Mesendoderm (in vitro differentiated cells): ENCODE data around the gene PSORS1C1.

Source experiments
- DNase-seq: peaks from one replicate; pipeline ENCODE4 v3.0.0; 2013
- H2AK5ac ChIP-seq: 2 replicates; pipeline ENCODE4 v1.6.1; 2013; ENCODE audit warnings: low read length, inconsistent platforms
- H2BK120ac ChIP-seq: 2 replicates; pipeline ENCODE4 v1.6.1; 2013; ENCODE audit warnings: low read depth, mild to moderate bottlenecking, low read length, moderate library complexity, mixed read lengths
- H2BK15ac ChIP-seq: replicated peaks from 2 replicates; pipeline ENCODE4 v1.6.1; 2013; ENCODE audit warnings: low read depth, mild to moderate bottlenecking, moderate library complexity
- H2BK5ac ChIP-seq: 2 replicates; pipeline ENCODE4 v1.6.1; 2013; ENCODE audit warnings: low read length, inconsistent platforms
- H3K18ac ChIP-seq: 2 replicates; pipeline ENCODE4 v1.6.1; 2013; ENCODE audit warnings: mild to moderate bottlenecking, low read length, mixed read lengths
- H3K23ac ChIP-seq: one replicate; pipeline ENCODE4 v1.6.1; 2013; ENCODE audit warnings: low read length
- H3K27ac ChIP-seq: 2 replicates; pipeline ENCODE4 v1.5.1; 2013; ENCODE audit warnings: low read depth, mild to moderate bottlenecking, inconsistent platforms, low read length, moderate library complexity
- H3K27me3 ChIP-seq: 2 replicates; pipeline ENCODE4 v1.6.1; 2013; ENCODE audit warnings: low read length, control low read depth, mild to moderate bottlenecking, inconsistent platforms; ENCODE audit not compliant: insufficient read depth, poor library complexity
- H3K36me3 ChIP-seq: 2 replicates; pipeline ENCODE4 v1.6.1; 2013; ENCODE audit warnings: low read length, inconsistent platforms; ENCODE audit not compliant: control insufficient read depth, insufficient read depth
- H3K4ac ChIP-seq: one replicate; pipeline ENCODE4 v1.6.1; 2013; ENCODE audit warnings: low read depth, mild to moderate bottlenecking, low read length, moderate library complexity
- H3K4me1 ChIP-seq: 2 replicates; pipeline ENCODE4 v1.6.1; 2013; ENCODE audit warnings: low read depth, low read length, inconsistent platforms; ENCODE audit not compliant: control insufficient read depth
- H3K4me2 ChIP-seq: 2 replicates; pipeline ENCODE4 v1.6.1; 2013; ENCODE audit warnings: low read length
- H3K4me3 ChIP-seq: 2 replicates; pipeline ENCODE4 v1.5.1; 2013; ENCODE audit warnings: mild to moderate bottlenecking, low read length
- H3K56ac ChIP-seq: one replicate; pipeline ENCODE4 v1.6.1; 2013; ENCODE audit warnings: low read length
- H3K79me1 ChIP-seq: 2 replicates; pipeline ENCODE4 v1.6.1; 2013; ENCODE audit warnings: low read length, inconsistent platforms
- H3K79me2 ChIP-seq: 2 replicates; pipeline ENCODE4 v1.6.1; 2013; ENCODE audit warnings: mild to moderate bottlenecking, low read length; ENCODE audit not compliant: control insufficient read depth, insufficient read depth
- H3K9ac ChIP-seq: 2 replicates; pipeline ENCODE4 v1.6.1; 2013; ENCODE audit warnings: low read length, inconsistent platforms
- H4K5ac ChIP-seq: one replicate; pipeline ENCODE4 v1.6.1; 2013; ENCODE audit warnings: low read length
- H4K8ac ChIP-seq: one replicate; pipeline ENCODE4 v1.6.1; 2013; ENCODE audit warnings: low read depth, mild to moderate bottlenecking, control low read depth, low read length, moderate library complexity
- WGBS: extraction: QIAGEN DNeasy Blood & Tissue Kit; methylation state at CpG from one replicate; pipeline ENCODE4 v1.1.7; 2013; ENCODE audit warnings: low lambda C conversion rate, missing lambda C conversion rate; ENCODE audit not compliant: insufficient coverage; ENCODE audit errors: extremely low coverage; 5-methylcytosine and 5-hydroxymethylcytosine counted together

PSORS1C1 gene

DNA sequence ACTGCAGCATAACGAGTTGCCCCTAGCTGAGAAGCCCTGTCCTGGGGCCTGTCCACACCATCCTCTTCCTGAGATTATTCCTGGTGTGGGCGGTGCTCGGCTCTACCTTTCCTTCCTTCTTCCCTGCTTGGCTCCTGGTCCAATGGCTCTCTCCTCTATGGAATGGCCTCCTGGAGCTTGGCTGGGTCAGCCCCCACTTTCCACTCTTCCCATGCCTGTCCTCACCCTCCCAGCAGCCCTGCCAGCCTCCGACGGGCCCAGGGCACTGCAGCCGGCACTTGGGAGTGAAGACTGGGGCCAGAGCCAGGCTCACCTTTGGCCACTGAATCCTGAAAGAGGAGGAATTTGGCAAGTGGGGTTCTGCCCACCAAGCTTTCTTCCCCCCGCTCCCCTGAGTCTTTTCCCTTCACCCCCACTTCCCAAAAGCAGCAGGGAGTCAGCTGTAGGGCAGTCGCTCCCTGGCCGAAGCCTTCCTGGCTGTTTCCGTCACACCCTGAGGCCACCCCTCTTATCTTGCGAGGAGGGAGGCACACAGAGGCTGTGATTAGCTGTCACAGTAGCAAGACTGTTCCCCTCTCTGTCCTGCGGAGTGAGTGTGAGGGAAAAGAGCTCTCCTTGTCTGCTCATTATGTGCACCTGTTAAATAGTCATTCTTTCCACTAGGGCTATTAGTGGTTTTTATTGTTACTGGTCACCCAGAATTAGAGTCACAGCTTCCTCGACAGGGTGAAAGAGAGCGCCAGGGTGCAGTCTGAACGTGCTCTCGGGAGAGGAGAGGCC, 12.0 kb downstream of the PSORS1C1 start:
- no peak overlapping the region for H4K5ac ChIP-seq
- no peaks in the 10 kb centered on the region for H3K79me1 ChIP-seq
- no peak overlapping the region for H3K18ac ChIP-seq
- H2AK5ac ChIP-seq, result no peak overlapping the region
- DNase-seq, result peak; percentile 51
- no peak overlapping the region for H3K23ac ChIP-seq
- no peak overlapping the region for H4K8ac ChIP-seq
- no peak overlapping the region for H3K4me3 ChIP-seq
- no peaks in the 10 kb centered on the region for H3K36me3 ChIP-seq
- WGBS, result no CpG with 5 or more reads among the region's 16 CpGs
- no peaks in the 10 kb centered on the region for H3K79me2 ChIP-seq
- H3K56ac ChIP-seq, result peak overlapping the region; percentile 35
- H3K9ac ChIP-seq, result no peak overlapping the region
- H2BK15ac ChIP-seq, result no peak overlapping the region
- H3K4me1 ChIP-seq, result no peaks in the 10 kb centered on the region
- no peak overlapping the region for H3K4ac ChIP-seq
- H3K4me2 ChIP-seq, result no peak overlapping the region
- H2BK120ac ChIP-seq, result no peak overlapping the region
- no peak overlapping the region for H2BK5ac ChIP-seq
- no peak overlapping the region for H3K27ac ChIP-seq
- H3K27me3 ChIP-seq, result no peaks in the 10 kb centered on the region

DNA sequence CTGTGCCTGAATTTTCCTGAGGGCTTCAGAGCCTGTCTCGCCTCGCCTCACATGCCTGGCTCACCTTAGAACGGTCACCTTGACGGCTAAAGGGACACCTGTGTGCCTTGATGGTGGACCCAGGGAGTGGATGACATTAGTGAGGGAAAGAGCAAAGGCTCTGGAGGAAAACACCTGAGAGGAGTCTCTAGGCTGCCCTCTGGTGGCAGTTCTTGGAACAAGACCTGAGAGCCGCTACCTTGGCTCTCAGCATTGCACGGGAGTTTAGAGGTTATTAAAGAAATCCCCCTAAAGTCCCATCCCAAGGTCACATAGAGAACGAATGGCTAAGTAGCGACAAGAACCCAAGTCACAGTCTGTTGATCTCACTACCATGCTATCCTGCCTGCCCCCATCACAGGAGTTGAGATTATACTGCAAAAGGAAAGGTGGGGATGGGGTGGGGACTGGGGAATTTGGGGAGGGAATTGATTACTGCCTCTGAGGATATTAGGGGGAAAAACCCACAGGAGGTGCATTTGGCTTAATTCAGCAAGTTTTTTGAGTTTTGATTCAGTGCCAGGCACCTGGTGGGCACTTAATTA, 13.6 kb downstream of the PSORS1C1 start:
- Histone ChIP-seq H3K4me2 (no peak overlapping the region), H4K5ac (no peak overlapping the region), H3K27ac (no peak overlapping the region), H2BK15ac (no peak overlapping the region), H3K4me3 (no peak overlapping the region), H4K8ac (no peak overlapping the region), H3K4ac (no peak overlapping the region), H3K36me3 (no peaks in the 10 kb centered on the region), H2AK5ac (no peak overlapping the region), H3K18ac (no peak overlapping the region), H3K79me2 (no peaks in the 10 kb centered on the region), H3K27me3 (no peaks in the 10 kb centered on the region), H2BK120ac (no peak overlapping the region), H3K79me1 (no peaks in the 10 kb centered on the region), H3K9ac (no peak overlapping the region), H2BK5ac (no peak overlapping the region), H3K23ac (no peak overlapping the region), H3K56ac (no peak overlapping the region), H3K4me1 (no peaks in the 10 kb centered on the region)
- WGBS, result no CpG with 5 or more reads among the region's 8 CpGs
- peak; percentile 74 for DNase-seq

DNA sequence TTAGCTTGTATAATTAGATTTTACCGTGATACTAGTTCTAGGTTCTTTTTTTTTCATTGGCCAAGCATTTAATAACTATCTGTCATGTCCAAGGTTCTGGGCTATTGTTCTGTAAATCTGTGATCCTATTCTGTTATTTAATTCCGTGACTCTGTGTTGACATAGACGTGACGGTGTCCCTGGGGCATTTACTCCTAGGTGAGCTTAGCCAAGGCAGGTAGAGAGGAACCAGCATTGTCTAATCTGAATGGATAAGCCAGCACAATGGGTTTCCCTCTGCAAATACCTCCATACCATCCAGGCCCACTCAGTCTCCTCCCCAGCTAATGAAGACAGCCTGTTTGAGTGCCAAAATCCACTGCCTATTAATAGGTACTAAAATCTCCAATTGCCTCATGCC, 14.5 kb downstream of the PSORS1C1 start:
- Histone ChIP-seq H2BK15ac (no peak overlapping the region), H3K18ac (no peak overlapping the region), H3K23ac (no peak overlapping the region), H3K36me3 (no peaks in the 10 kb centered on the region), H2BK5ac (no peak overlapping the region), H3K4me3 (no peak overlapping the region), H3K27me3 (no peaks in the 10 kb centered on the region), H3K9ac (no peak overlapping the region), H3K27ac (no peak overlapping the region), H3K4ac (no peak overlapping the region), H3K56ac (peak overlapping the region; percentile 15), H2AK5ac (no peak overlapping the region), H3K79me2 (no peaks in the 10 kb centered on the region), H3K4me1 (no peaks in the 10 kb centered on the region), H4K8ac (no peak overlapping the region), H4K5ac (no peak overlapping the region), H3K4me2 (no peak overlapping the region), H2BK120ac (no peak overlapping the region), H3K79me1 (no peaks in the 10 kb centered on the region)
- WGBS, result no CpG with 5 or more reads among the region's 4 CpGs
- DNase-seq, result peak; percentile 27

DNA sequence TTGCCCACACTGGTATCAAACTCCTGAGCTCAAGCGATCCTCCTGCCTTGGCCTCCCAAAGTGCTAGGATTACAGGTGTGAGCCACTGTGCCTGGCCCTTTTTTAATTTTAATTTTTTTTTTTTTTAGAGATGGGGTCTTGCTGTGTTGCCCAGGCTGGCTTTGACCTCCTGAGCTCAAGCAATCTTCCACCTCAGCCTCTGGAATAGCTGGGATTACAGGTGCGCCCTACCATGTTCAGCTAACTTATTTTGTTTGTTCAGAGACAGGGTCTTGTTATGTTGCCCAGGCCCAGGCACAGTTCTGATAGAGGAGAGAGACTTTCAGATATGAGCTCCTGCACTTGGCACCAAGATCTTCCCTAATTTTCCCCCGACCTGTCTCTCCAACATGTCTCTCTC, 16.2 kb downstream of the PSORS1C1 start:
- H2BK5ac ChIP-seq, result no peak overlapping the region
- H2BK120ac ChIP-seq, result no peak overlapping the region
- no peak overlapping the region for H4K8ac ChIP-seq
- no peak overlapping the region for H3K56ac ChIP-seq
- no peak overlapping the region for H3K23ac ChIP-seq
- no peak overlapping the region for H3K4me2 ChIP-seq
- H3K9ac ChIP-seq, result no peak overlapping the region
- H3K4me3 ChIP-seq, result no peak overlapping the region
- no peaks in the 10 kb centered on the region for H3K27me3 ChIP-seq
- no peak overlapping the region for H3K4ac ChIP-seq
- no peak overlapping the region for H2AK5ac ChIP-seq
- H3K36me3 ChIP-seq, result no peaks in the 10 kb centered on the region
- no peak overlapping the region for H4K5ac ChIP-seq
- H3K27ac ChIP-seq, result no peak overlapping the region
- no peaks in the 10 kb centered on the region for H3K79me2 ChIP-seq
- H3K79me1 ChIP-seq, result no peaks in the 10 kb centered on the region
- H3K18ac ChIP-seq, result no peak overlapping the region
- H2BK15ac ChIP-seq, result no peak overlapping the region
- WGBS, result no CpG with 5 or more reads among the region's 3 CpGs
- no peak for DNase-seq
- no peaks in the 10 kb centered on the region for H3K4me1 ChIP-seq

DNA sequence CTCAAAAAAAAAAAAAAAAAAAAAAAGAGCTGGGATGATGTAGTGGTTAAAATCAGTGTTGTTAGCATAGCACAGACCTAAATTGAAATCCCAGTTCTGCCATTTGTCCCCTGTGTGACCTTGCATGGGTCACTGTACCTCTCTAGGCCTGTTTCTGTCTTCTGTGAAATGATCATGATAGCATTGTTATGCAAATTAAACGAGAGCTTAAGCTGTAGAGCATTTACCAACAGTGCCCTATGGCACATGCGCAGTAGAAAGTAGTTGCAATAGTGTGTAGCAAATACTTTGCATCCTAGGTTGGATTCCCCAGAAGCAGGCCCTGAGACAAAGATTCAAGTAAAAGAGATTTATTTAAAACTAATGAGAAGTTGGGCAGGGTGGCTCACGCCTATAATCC, 17.0 kb downstream of the PSORS1C1 start:
- Histone ChIP-seq H3K36me3 (no peaks in the 10 kb centered on the region), H3K23ac (no peak overlapping the region)

More for the DNA sequence above, 17.0 kb downstream of the PSORS1C1 start:
- H3K27me3 ChIP-seq, result no peaks in the 10 kb centered on the region
- H2BK5ac ChIP-seq, result no peak overlapping the region
- H3K18ac ChIP-seq, result no peak overlapping the region
- no peak overlapping the region for H2AK5ac ChIP-seq
- DNase-seq, result peak; percentile 26
- H3K79me1 ChIP-seq, result no peaks in the 10 kb centered on the region
- H3K4me1 ChIP-seq, result no peaks in the 10 kb centered on the region
- H3K4me2 ChIP-seq, result no peak overlapping the region
- no peak overlapping the region for H3K56ac ChIP-seq
- no CpG with 5 or more reads among the region's 3 CpGs for WGBS
- no peak overlapping the region for H4K8ac ChIP-seq
- no peak overlapping the region for H3K4ac ChIP-seq
- H3K27ac ChIP-seq, result no peak overlapping the region
- H3K4me3 ChIP-seq, result no peak overlapping the region
- no peak overlapping the region for H2BK120ac ChIP-seq
- no peaks in the 10 kb centered on the region for H3K79me2 ChIP-seq
- H2BK15ac ChIP-seq, result no peak overlapping the region
- no peak overlapping the region for H3K9ac ChIP-seq
- no peak overlapping the region for H4K5ac ChIP-seq
